Astrocyte of the spinal cord (primary cell): ENCODE data around the gene PAQR8.
"Not testable (repeated sequence)": the region's sequence is repeated elsewhere in the genome, so short reads cannot be mapped to it uniquely, and the experiment has no call there.

Experiments
- DNase-seq: peaks from one replicate; pipeline ENCODE4 v3.0.0; 2011; ENCODE audit warnings: low read depth, low spot score
- H3K4me3 ChIP-seq: 2 replicates; pipeline ENCODE4 v1.5.1; 2011; ENCODE audit warnings: low read depth, mild to moderate bottlenecking, low read length, moderate library complexity
- in situ Hi-C: cut with HindIII; loops from 2 replicates; pipeline ENCODE4 v1.10.0; 2017; ENCODE audit warnings: low sequenced_read_pairs
- TF ChIP-seq, protein P1 (sequence below): IDR thresholded peaks from 2 replicates; pipeline ENCODE4 v1.5.1; 2012; ENCODE audit warnings: low read depth, mild to moderate bottlenecking, low read length, inconsistent platforms

PAQR8 gene

DNA sequence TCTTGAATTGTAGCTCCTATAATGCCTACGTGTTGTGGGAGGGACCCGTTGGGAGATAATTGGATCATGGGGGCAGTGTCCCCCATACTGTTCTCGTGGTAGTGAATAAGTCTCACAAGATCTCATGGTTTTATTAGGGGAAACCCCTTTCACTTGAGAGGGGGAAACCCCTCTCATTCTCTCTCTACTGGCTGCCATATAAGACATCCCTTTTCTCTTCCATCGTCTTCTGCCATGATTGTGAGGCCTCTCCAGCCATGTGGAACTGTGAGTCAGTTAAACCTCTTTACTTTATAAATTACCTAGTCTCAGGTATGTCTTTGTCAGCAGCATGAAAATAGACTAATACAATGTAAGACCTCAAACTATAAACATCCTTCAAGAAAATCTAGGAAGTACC, 23.1 kb downstream of the PAQR8 start:
- TF ChIP-seq, protein P1, sequence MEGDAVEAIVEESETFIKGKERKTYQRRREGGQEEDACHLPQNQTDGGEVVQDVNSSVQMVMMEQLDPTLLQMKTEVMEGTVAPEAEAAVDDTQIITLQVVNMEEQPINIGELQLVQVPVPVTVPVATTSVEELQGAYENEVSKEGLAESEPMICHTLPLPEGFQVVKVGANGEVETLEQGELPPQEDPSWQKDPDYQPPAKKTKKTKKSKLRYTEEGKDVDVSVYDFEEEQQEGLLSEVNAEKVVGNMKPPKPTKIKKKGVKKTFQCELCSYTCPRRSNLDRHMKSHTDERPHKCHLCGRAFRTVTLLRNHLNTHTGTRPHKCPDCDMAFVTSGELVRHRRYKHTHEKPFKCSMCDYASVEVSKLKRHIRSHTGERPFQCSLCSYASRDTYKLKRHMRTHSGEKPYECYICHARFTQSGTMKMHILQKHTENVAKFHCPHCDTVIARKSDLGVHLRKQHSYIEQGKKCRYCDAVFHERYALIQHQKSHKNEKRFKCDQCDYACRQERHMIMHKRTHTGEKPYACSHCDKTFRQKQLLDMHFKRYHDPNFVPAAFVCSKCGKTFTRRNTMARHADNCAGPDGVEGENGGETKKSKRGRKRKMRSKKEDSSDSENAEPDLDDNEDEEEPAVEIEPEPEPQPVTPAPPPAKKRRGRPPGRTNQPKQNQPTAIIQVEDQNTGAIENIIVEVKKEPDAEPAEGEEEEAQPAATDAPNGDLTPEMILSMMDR = no peak
- in situ Hi-C loops = no loop called here
- DNase-seq = no peak
- no peak overlapping the region for H3K4me3 ChIP-seq

DNA sequence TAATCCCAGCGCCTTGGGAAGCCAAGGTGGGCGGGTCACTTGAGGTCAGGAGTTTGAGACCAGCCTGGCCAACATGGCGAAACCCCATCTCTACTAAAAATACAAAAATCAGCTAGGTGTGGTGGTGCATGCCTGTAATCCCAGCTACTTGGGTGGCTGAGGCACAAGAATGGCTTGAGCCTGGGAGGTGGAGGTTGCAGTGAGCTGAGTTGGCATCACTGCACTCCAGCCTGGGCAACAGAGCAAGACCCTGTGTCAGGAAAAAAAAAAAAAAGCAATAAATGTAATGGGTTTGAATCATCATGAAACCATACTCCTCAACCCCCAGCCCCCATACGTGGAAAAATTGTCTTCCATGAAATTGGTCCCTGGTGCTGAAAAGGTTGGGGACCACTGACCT, 26.2 kb downstream of the PAQR8 start:
- in situ Hi-C loops, H3K4me3 ChIP-seq, DNase-seq: not testable (repeated sequence)

DNA sequence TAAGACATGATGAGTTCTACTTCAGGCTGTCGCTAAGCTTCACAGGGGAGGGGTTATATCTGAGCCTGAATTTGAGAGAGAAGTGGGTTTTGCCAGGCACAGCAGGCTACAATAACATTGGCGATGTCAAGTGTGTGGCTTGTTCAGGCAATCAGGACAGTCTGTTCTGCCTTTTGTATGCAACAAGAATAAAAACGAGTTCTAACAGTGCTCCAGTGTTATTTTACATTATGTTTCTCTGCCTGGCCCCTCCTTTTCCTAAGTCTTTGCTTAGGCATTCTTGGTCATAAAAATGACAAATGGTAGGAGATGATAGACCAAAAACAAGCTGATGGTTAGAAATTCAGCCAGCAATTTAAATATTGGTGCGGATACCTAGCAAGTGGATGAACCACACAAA, 26.8 kb downstream of the PAQR8 start:
- DNase-seq = no peak
- H3K4me3 ChIP-seq = no peak overlapping the region
- TF ChIP-seq, protein P1 = no peak
- in situ Hi-C loops = no loop called here

DNA sequence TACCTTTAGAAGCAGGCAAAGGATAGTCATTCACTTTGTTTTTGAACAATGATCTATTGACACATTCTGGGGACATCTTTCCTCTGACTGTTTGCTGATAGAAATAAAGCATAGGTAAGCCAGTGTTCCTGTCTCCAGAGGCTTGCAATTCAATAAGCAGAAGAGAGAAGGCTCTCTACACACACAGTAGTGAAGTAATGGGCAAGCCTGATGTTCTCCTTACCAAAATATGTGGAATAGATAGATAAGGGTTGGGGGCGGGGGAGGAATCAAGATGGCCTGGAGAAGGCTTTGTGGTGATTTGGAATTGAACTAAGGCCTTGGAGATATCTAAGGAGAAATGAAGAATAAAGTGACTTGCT, 27.3 kb downstream of the PAQR8 start:
- H3K4me3 ChIP-seq = no peak overlapping the region
- TF ChIP-seq, protein P1 = no peak
- DNase-seq = no peak
- in situ Hi-C loops = no loop called here

DNA sequence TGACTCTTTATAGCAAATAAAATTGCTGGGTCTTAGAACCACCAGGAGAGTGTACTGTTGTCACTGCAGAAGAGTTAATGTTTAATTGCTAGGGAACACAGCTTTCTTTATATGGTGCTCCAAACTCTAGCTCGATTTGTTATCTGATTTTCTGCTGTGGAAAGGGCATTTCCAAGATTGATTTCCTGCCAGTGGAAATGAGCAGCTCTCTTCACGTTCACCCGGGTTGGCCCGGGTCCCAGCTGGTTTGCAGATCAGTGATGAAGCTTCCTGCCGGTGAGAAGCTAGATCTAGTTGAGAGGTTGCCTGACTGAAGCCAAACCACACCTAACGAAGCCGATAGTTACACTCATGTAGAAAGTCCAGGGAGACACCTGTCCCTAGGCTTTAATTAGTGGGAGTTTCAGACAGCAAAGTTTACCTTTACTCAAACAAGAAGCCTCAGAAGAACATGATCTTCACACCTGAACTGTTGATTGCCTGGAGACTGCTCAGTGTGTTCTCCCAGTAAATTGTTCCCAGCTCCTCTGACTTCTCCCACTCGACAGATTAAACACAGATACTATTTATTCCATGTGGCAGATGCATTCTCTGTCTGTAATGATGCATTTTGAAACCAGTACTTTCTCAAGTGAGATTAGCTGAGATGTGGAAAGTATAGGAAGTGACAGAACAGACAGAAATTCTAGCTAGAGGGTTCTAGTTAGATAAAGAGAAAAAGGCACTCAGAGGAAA, 27.8 kb downstream of the PAQR8 start:
- TF ChIP-seq, protein P1 = no peak
- in situ Hi-C loops = no loop called here
- DNase-seq = peak; percentile 46
- H3K4me3 ChIP-seq = no peak overlapping the region

DNA sequence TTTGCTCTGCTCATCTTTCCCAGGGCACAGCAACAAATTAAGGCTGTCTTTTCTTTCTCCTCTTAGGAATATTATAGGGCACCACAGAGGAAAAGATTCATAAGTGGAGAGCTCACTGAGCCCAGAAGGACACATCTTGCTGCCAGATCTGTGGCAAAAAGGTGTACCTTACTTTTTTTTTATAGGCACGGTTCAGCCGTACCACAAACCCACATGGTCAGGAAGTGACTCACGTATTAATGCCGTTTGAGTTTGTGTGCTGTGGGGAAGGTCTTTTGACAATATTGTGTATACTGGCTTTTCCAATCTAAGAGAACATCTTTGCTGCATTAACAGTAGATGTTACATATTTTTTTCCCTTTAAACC, 28.4 kb downstream of the PAQR8 start:
- no peak overlapping the region for H3K4me3 ChIP-seq
- TF ChIP-seq, protein P1 = no peak
- in situ Hi-C loops = no loop called here
- peak; percentile 78 for DNase-seq

DNA sequence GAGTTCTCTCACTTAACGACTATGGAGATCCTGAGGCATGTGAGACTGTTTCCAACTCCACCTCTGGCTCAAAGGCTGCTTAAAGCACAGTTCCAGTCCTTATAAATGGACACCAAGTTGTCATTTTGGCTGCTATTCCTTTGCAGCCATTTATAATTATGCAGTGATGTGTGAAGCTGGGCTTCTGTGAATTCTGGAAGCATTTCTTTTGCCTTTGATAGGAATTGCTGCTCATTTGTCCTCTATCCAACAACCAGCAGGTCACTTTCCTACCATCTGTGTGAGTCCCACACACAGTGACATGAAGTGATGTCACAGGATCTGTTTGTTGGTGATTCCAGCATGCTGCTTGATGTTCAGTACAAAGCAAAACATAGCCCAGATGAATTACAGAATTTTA, 29.6 kb downstream of the PAQR8 start:
- in situ Hi-C loops = no loop called here
- no peak overlapping the region for H3K4me3 ChIP-seq

More for the DNA sequence above, 29.6 kb downstream of the PAQR8 start:
- TF ChIP-seq, protein P1 = no peak
- no peak for DNase-seq
